Neural progenitor cell (in vitro differentiated cells): Measurements from ENCODE around the gene MANBA. TPM values are rescaled to one million over a fixed set of nuclear protein-coding genes. Genes with fewer than 3 reads are reported as not detected.

Source experiments
- DNase-seq: peaks from one replicate; pipeline ENCODE4 v3.0.0-alpha.2; 2016; ENCODE audit warnings: low spot score
- H2AFZ ChIP-seq: fragments of 200-600 bp; sonication (generic); replicated peaks from 2 replicates; pipeline ENCODE4 v1.6.1; 2016; ENCODE audit warnings: antibody characterized with exemption
- H3F3A ChIP-seq: fragments of 200-600 bp; sonication (generic); 2 replicates; pipeline ENCODE4 v1.6.1; 2016; ENCODE audit warnings: antibody characterized with exemption, low read depth
- H3K27ac ChIP-seq: fragments of 200-600 bp; sonication (generic); 2 replicates; pipeline ENCODE4 v1.5.1; 2016; ENCODE audit warnings: mild to moderate bottlenecking
- H3K27me3 ChIP-seq: fragments of 200-600 bp; sonication (generic); 2 replicates; pipeline ENCODE4 v1.6.1; 2016; ENCODE audit warnings: mild to moderate bottlenecking, moderate library complexity
- H3K36me3 ChIP-seq: fragments of 200-600 bp; sonication (generic); 2 replicates; pipeline ENCODE4 v1.5.1; 2016
- H3K4me1 ChIP-seq: fragments of 200-600 bp; sonication (generic); 2 replicates; pipeline ENCODE4 v1.6.1; 2016; ENCODE audit warnings: mixed run types
- H3K4me2 ChIP-seq: fragments of 200-600 bp; sonication (generic); 2 replicates; pipeline ENCODE4 v1.6.1; 2016
- H3K4me3 ChIP-seq: fragments of 200-600 bp; sonication (generic); 2 replicates; pipeline ENCODE4 v1.5.1; 2016
- H3K79me2 ChIP-seq: fragments of 200-600 bp; sonication (generic); 2 replicates; pipeline ENCODE4 v1.6.1; 2016; ENCODE audit warnings: low read depth
- H3K9ac ChIP-seq: fragments of 200-600 bp; sonication (generic); 2 replicates; pipeline ENCODE4 v1.6.1; 2016
- H3K9me3 ChIP-seq: fragments of 200-600 bp; sonication (generic); 2 replicates; pipeline ENCODE4 v1.5.1; 2016; ENCODE audit warnings: low read depth
- H4K20me1 ChIP-seq: fragments of 200-600 bp; sonication (generic); 2 replicates; pipeline ENCODE4 v1.6.1; 2016; ENCODE audit warnings: low read depth
- H3K27ac Mint-ChIP-seq: 3 replicates; pipeline ENCODE4 v1.8.0; 2021; ENCODE audit warnings: mixed read lengths
- H3K27me3 Mint-ChIP-seq: 2 replicates; pipeline ENCODE4 v1.8.0; 2022; ENCODE audit warnings: low read depth, mild to moderate bottlenecking, inconsistent platforms, moderate library complexity, mixed read lengths; ENCODE audit not compliant: insufficient read depth
- H3K36me3 Mint-ChIP-seq: 3 replicates; pipeline ENCODE4 v1.8.0; 2021; ENCODE audit warnings: mixed read lengths
- H3K4me1 Mint-ChIP-seq: 3 replicates; pipeline ENCODE4 v1.8.0; 2021; ENCODE audit warnings: mixed read lengths
- H3K4me3 Mint-ChIP-seq: 3 replicates; pipeline ENCODE4 v1.8.0; 2021; ENCODE audit warnings: mild to moderate bottlenecking, moderate library complexity, mixed read lengths
- H3K9me3 Mint-ChIP-seq: 3 replicates; pipeline ENCODE4 v1.8.0; 2020; ENCODE audit warnings: mixed read lengths
- EZH2 ChIP-seq: fragments of 200-600 bp; sonication (generic); IDR thresholded peaks from 2 replicates; pipeline ENCODE4 v1.6.1; 2017; ENCODE audit warnings: antibody characterized with exemption, mild to moderate bottlenecking, moderate library complexity
- EZH2phosphoT487 ChIP-seq: fragments of 200-600 bp; sonication (generic); IDR thresholded peaks from 2 replicates; pipeline ENCODE4 v1.6.1; 2017; ENCODE audit warnings: antibody characterized with exemption
- total RNA-seq: library from RNA; depleted of rRNA; stranded (reverse); fragments of >200 nt; gene quantifications from 2 replicates; pipeline ENCODE4 v1.2.3, GENCODE V29; 2015; ENCODE audit warnings: low replicate concordance
- TF ChIP-seq, protein P1 (sequence below): fragments of 200-600 bp; sonication (generic); IDR thresholded peaks from 2 replicates; pipeline ENCODE4 v1.5.1; 2017; ENCODE audit warnings: antibody characterized with exemption, mild to moderate bottlenecking

The MANBA gene
- total RNA-seq, 1 donor from 2014 or later = 53.4 TPM

DNA sequence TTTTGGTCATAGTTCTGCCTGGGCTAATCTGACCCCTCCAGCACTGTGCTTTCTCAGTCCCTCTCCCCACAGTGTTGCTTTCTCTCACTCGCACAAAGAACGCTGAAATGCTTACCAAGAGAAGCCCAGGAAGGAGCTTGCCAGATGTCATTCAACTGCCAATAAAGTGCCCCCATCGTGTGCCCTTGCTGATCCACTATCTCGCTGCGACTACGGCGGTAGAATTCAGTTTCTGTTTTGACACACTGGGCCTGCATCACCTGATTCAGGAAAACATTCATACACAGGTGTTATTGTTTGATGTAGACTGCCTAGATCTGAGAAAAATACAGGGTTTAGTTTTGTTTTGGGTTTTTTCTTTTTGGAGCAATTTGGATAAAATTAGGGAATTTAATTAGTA is 121.2 kb downstream of the MANBA start:
- Mint-ChIP-seq H3K27ac (no peak overlapping the region), H3K4me3 (no peak overlapping the region), H3K9me3 (no peaks in the 10 kb centered on the region), H3K4me1 (peaks cover 3% of the 10 kb centered on the region), H3K36me3 (peaks cover 4% of the 10 kb centered on the region), H3K27me3 (peaks cover 3% of the 10 kb centered on the region)
- no peak overlapping the region for H3K9ac ChIP-seq
- H3K27me3 ChIP-seq = no peaks in the 10 kb centered on the region
- H3K4me3 ChIP-seq = no peak overlapping the region
- no peak overlapping the region for H3K4me2 ChIP-seq
- TF ChIP-seq, protein P1, sequence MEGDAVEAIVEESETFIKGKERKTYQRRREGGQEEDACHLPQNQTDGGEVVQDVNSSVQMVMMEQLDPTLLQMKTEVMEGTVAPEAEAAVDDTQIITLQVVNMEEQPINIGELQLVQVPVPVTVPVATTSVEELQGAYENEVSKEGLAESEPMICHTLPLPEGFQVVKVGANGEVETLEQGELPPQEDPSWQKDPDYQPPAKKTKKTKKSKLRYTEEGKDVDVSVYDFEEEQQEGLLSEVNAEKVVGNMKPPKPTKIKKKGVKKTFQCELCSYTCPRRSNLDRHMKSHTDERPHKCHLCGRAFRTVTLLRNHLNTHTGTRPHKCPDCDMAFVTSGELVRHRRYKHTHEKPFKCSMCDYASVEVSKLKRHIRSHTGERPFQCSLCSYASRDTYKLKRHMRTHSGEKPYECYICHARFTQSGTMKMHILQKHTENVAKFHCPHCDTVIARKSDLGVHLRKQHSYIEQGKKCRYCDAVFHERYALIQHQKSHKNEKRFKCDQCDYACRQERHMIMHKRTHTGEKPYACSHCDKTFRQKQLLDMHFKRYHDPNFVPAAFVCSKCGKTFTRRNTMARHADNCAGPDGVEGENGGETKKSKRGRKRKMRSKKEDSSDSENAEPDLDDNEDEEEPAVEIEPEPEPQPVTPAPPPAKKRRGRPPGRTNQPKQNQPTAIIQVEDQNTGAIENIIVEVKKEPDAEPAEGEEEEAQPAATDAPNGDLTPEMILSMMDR = no peak
- TF ChIP-seq EZH2phosphoT487 (no peak), EZH2 (no peak)
- H3K9me3 ChIP-seq = no peaks in the 10 kb centered on the region
- no peaks in the 10 kb centered on the region for H4K20me1 ChIP-seq
- H2AFZ ChIP-seq = no peak overlapping the region
- no peaks in the 10 kb centered on the region for H3K36me3 ChIP-seq
- no peaks in the 10 kb centered on the region for H3K79me2 ChIP-seq
- H3K27ac ChIP-seq = no peak overlapping the region
- no peaks in the 10 kb centered on the region for H3F3A ChIP-seq
- no peaks in the 10 kb centered on the region for H3K4me1 ChIP-seq
- DNase-seq = no peak

DNA sequence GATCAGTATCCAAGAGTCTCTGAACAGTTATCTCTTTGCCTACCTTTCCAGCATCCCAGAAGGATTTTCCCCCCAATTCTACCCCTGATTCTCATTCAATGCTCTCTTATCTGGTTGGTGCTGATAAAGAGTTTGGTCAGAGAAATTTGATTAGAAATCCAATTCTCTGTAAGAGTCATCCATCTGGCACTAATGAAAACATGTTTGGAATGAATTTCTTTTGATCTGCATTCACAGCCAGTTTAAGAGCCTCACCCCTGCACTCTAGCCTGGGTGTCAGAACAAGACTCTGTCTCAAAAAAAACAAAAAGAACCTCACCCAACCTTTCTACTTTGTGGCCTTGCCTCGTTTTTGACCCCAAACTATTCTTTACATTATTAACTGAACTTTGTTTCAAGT is 122.1 kb downstream of the MANBA start:
- no peak overlapping the region for H3K27ac ChIP-seq
- H4K20me1 ChIP-seq = no peaks in the 10 kb centered on the region
- H3K36me3 ChIP-seq = no peaks in the 10 kb centered on the region
- Mint-ChIP-seq H3K4me1 (peaks cover 3% of the 10 kb centered on the region), H3K27ac (no peak overlapping the region), H3K27me3 (peaks cover 3% of the 10 kb centered on the region), H3K9me3 (no peaks in the 10 kb centered on the region), H3K36me3 (peaks cover 4% of the 10 kb centered on the region), H3K4me3 (no peak overlapping the region)
- no peak for DNase-seq
- H3K4me3 ChIP-seq = no peak overlapping the region
- H3F3A ChIP-seq = no peaks in the 10 kb centered on the region
- no peaks in the 10 kb centered on the region for H3K9me3 ChIP-seq
- H3K79me2 ChIP-seq = no peaks in the 10 kb centered on the region
- no peak overlapping the region for H3K4me2 ChIP-seq
- TF ChIP-seq EZH2phosphoT487 = no peak
- TF ChIP-seq EZH2 = no peak
- TF ChIP-seq, protein P1 = no peak
- H3K27me3 ChIP-seq = no peaks in the 10 kb centered on the region
- H2AFZ ChIP-seq = no peak overlapping the region
- H3K4me1 ChIP-seq = no peaks in the 10 kb centered on the region
- no peak overlapping the region for H3K9ac ChIP-seq

DNA sequence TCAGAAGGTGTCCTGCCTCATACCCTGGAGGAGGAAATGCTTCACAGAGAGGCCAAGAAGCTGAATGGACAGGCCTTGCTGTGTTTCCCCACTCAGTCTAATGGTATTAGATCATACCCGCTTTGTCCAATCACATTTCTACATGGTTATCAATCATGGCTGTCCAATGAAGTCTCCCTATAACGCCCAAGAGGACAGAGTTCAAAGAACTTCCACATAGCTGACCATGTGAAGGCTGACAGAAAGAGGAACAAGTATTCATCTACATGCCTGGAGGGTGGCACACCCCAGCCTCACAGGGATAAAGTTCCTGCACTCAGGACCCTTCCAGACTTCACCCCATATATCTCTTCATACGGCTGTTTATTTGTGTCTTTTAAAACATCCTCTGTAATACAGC is 123.4 kb downstream of the MANBA start:
- Mint-ChIP-seq H3K4me3 (no peak overlapping the region), H3K27me3 (peaks cover under 1% of the 10 kb centered on the region), H3K4me1 (peaks cover 3% of the 10 kb centered on the region), H3K9me3 (no peaks in the 10 kb centered on the region), H3K36me3 (peaks cover 4% of the 10 kb centered on the region), H3K27ac (no peak overlapping the region)
- H3K4me2 ChIP-seq = no peak overlapping the region
- H3K4me3 ChIP-seq = no peak overlapping the region
- DNase-seq = no peak
- H3K36me3 ChIP-seq = no peaks in the 10 kb centered on the region
- H3K9ac ChIP-seq = no peak overlapping the region
- no peaks in the 10 kb centered on the region for H3K27me3 ChIP-seq
- H2AFZ ChIP-seq = no peak overlapping the region
- H3K9me3 ChIP-seq = no peaks in the 10 kb centered on the region
- H3K4me1 ChIP-seq = no peaks in the 10 kb centered on the region
- TF ChIP-seq, protein P1 = no peak
- TF ChIP-seq EZH2phosphoT487 = no peak
- TF ChIP-seq EZH2 = no peak
- no peaks in the 10 kb centered on the region for H3K79me2 ChIP-seq
- H3K27ac ChIP-seq = no peak overlapping the region
- no peaks in the 10 kb centered on the region for H4K20me1 ChIP-seq
- H3F3A ChIP-seq = no peaks in the 10 kb centered on the region

DNA sequence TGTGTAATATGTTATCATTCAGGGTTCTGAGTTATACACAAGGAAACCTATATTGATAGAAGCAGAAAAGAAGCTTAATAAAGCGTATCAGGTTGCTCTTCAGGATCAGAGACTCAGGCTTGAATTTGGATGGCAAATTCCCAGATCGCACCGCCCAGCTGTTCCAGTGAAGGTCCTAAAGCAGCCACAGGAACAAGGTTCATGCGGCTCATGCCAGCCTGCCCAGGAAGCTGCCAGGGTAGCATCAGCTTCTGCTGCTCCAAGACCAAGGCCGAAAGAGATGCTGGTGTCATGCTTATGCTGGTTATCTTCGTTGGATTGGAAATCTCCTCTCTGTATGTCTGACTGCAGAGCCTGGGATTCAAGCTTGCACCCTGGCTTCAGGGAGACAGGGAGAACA is 127.7 kb downstream of the MANBA start:
- Histone ChIP-seq H3K79me2 (no peaks in the 10 kb centered on the region), H3K4me3 (no peak overlapping the region), H3K9me3 (no peaks in the 10 kb centered on the region), H3K27ac (no peak overlapping the region), H4K20me1 (no peaks in the 10 kb centered on the region), H3F3A (no peaks in the 10 kb centered on the region), H3K36me3 (no peaks in the 10 kb centered on the region), H2AFZ (no peak overlapping the region), H3K27me3 (no peaks in the 10 kb centered on the region), H3K4me1 (no peaks in the 10 kb centered on the region), H3K9ac (no peak overlapping the region), H3K4me2 (no peak overlapping the region)
- H3K4me1 Mint-ChIP-seq = peaks cover 9% of the 10 kb centered on the region
- peaks cover 2% of the 10 kb centered on the region for H3K27me3 Mint-ChIP-seq
- DNase-seq = no peak
- no peak overlapping the region for H3K27ac Mint-ChIP-seq
- H3K36me3 Mint-ChIP-seq = peaks cover 6% of the 10 kb centered on the region
- TF ChIP-seq, protein P1 = no peak
- TF ChIP-seq EZH2phosphoT487 (no peak), EZH2 (no peak)
- no peak overlapping the region for H3K4me3 Mint-ChIP-seq
- H3K9me3 Mint-ChIP-seq = no peaks in the 10 kb centered on the region
